Liver (tissue), 3 donors: ENCODE measurements around the gene KLHL28.
A peak's percentile ranks its signal among the peaks of the same experiment; 100 is the strongest.

Source experiments
- GABPA ChIP-seq, 2 donors: IDR thresholded peaks in 1 of 2; conservative IDR thresholded peaks in 1 of 2; 2 replicates each; pipeline ENCODE4 v1.6.1; 2016; ENCODE audit warnings: antibody characterized with exemption in 2 of 2, mild to moderate bottlenecking in 1 of 2, moderate library complexity in 1 of 2
- MAX ChIP-seq: IDR thresholded peaks from 2 replicates; pipeline ENCODE4 v1.6.1; 2016; ENCODE audit warnings: antibody characterized with exemption
- RAD21 ChIP-seq, 2 donors: IDR thresholded peaks; 2 replicates each; pipeline ENCODE4 v1.6.1; 2016; ENCODE audit warnings: antibody characterized with exemption in 2 of 2, mild to moderate bottlenecking in 2 of 2
- SP1 ChIP-seq: IDR thresholded peaks from 2 replicates; pipeline ENCODE4 v1.6.1; 2018; ENCODE audit warnings: antibody characterized with exemption, mild to moderate bottlenecking
- TAF1 ChIP-seq: conservative IDR thresholded peaks from 2 replicates; pipeline ENCODE4 v1.6.1; 2016; ENCODE audit warnings: antibody characterized with exemption, mild to moderate bottlenecking
- TF ChIP-seq, protein P1 (sequence below): fragments of 150-350 bp; IDR thresholded peaks from 2 replicates; pipeline ENCODE4 v1.5.1; 2017; ENCODE audit warnings: improper control_type of control experiment, low read depth, low read length; ENCODE audit not compliant: missing input control
- donor health status: healthy.
- donor health status: healthy.

DNA sequence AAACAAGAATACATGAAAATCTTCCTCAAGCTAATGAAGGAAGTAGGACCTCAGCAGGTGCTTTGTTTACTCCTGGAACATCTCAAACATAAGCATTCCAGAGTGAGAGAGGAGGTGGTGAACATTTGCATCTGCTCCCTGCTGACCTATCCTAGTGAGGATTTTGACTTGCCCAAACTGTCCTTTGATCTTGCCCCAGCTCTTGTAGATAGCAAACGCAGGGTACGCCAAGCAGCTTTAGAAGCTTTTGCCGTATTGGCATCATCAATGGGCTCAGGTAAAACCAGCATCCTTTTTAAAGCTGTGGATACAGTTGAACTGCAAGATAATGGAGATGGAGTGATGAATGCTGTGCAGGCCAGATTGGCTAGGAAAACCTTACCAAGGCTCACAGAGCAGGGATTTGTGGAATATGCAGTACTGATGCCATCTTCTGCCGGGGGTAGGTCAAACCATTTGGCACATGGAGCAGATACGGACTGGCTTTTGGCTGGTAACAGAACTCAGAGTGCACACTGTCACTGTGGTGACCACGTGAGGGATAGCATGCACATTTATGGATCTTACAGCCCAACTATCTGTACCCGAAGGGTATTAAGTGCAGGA lies 2.1 kb upstream of the KLHL28 start:
- TF ChIP-seq, protein P1, sequence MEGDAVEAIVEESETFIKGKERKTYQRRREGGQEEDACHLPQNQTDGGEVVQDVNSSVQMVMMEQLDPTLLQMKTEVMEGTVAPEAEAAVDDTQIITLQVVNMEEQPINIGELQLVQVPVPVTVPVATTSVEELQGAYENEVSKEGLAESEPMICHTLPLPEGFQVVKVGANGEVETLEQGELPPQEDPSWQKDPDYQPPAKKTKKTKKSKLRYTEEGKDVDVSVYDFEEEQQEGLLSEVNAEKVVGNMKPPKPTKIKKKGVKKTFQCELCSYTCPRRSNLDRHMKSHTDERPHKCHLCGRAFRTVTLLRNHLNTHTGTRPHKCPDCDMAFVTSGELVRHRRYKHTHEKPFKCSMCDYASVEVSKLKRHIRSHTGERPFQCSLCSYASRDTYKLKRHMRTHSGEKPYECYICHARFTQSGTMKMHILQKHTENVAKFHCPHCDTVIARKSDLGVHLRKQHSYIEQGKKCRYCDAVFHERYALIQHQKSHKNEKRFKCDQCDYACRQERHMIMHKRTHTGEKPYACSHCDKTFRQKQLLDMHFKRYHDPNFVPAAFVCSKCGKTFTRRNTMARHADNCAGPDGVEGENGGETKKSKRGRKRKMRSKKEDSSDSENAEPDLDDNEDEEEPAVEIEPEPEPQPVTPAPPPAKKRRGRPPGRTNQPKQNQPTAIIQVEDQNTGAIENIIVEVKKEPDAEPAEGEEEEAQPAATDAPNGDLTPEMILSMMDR = no peak
- TF ChIP-seq GABPA (IDR thresholded peaks at IDR 0.05 in 1 of 2, conservative IDR thresholded peaks at IDR 0.05 in 1 of 2) (peak in 1 of 2 donors; percentile 30), SP1 (no peak), RAD21 (IDR thresholded peaks at IDR 0.05) (no peak), MAX (peak; percentile 51), TAF1 (no peak)
